SK-N-SH treated with all-trans-retinoic acid at 6 μM for 48 hours (cell line): ENCODE results near the gene TMEM163.

Experiments
- ATAC-seq: fragments of 200-7000 bp; cut with Tn5 transposase; 3 replicates; pipeline ENCODE4 v1.9.1; 2020; ENCODE audit warnings: mild to moderate bottlenecking, moderate library complexity
- ARNTL ChIP-seq: fragments of 450-650 bp; formaldehyde crosslinking; IDR thresholded peaks from 2 replicates; pipeline ENCODE4 v1.5.0; 2020; ENCODE audit warnings: low read depth, mild to moderate bottlenecking, moderate library complexity, borderline replicate concordance
- CREB5 ChIP-seq: fragments of 250-450 bp; sonication (Bioruptor Pico); IDR thresholded peaks from 2 replicates; pipeline ENCODE4 v1.5.1; 2020; ENCODE audit warnings: low read depth, mild to moderate bottlenecking, moderate library complexity
- CSDC2 ChIP-seq: fragments of 250-450 bp; sonication (Bioruptor Pico); IDR thresholded peaks from 2 replicates; pipeline ENCODE4 v1.5.0; 2020; ENCODE audit warnings: mild to moderate bottlenecking, moderate library complexity
- ESRRG ChIP-seq: fragments of 250-450 bp; sonication (Bioruptor Pico); IDR thresholded peaks from 2 replicates; pipeline ENCODE4 v1.6.1; 2021; ENCODE audit warnings: mild to moderate bottlenecking
- GLIS3 ChIP-seq: fragments of 250-450 bp; sonication (Bioruptor Pico); IDR thresholded peaks from 2 replicates; pipeline ENCODE4 v1.5.0; 2020; ENCODE audit warnings: mild to moderate bottlenecking, moderate library complexity
- ISL1 ChIP-seq: fragments of 250-450 bp; sonication (Bioruptor Pico); IDR thresholded peaks from 2 replicates; pipeline ENCODE4 v2.1.2; 2022; ENCODE audit warnings: mild to moderate bottlenecking, moderate library complexity
- OSR1 ChIP-seq: fragments of 250-450 bp; sonication (Bioruptor Pico); IDR thresholded peaks from 2 replicates; pipeline ENCODE4 v1.8.0; 2022; ENCODE audit warnings: moderate library complexity, mild to moderate bottlenecking, inconsistent platforms
- PPARA ChIP-seq: fragments of 250-450 bp; sonication (Bioruptor Pico); IDR thresholded peaks from 2 replicates; pipeline ENCODE4 v1.5.0; 2020; ENCODE audit warnings: mild to moderate bottlenecking, borderline replicate concordance
- RARB ChIP-seq: fragments of 250-450 bp; sonication (Bioruptor Pico); IDR thresholded peaks from 2 replicates; pipeline ENCODE4 v1.8.0; 2021; ENCODE audit warnings: mild to moderate bottlenecking, moderate library complexity
- TCF4 ChIP-seq: fragments of 250-450 bp; sonication (Bioruptor Pico); IDR thresholded peaks from 2 replicates; pipeline ENCODE4 v1.8.0; 2021; ENCODE audit warnings: mild to moderate bottlenecking, moderate library complexity, borderline replicate concordance
- TOX ChIP-seq: fragments of 250-450 bp; sonication (Bioruptor Pico); IDR thresholded peaks from 2 replicates; pipeline ENCODE4 v1.8.0; 2021; ENCODE audit warnings: mild to moderate bottlenecking, moderate library complexity, borderline replicate concordance
- ZC3H10 ChIP-seq: fragments of 250-450 bp; sonication (Bioruptor Pico); IDR thresholded peaks from 2 replicates; pipeline ENCODE4 v1.5.1; 2021; ENCODE audit warnings: mild to moderate bottlenecking, moderate library complexity
- ZFP3 ChIP-seq: fragments of 250-450 bp; sonication (Bioruptor Pico); IDR thresholded peaks from 2 replicates; pipeline ENCODE4 v1.5.0; 2020; ENCODE audit warnings: mild to moderate bottlenecking, moderate library complexity
- ZNF565 ChIP-seq: fragments of 450-650 bp; formaldehyde crosslinking; conservative IDR thresholded peaks from 2 replicates; pipeline ENCODE4 v1.5.0; 2020; ENCODE audit warnings: low read depth, mild to moderate bottlenecking, moderate library complexity
- ZNF8 ChIP-seq: fragments of 450-650 bp; formaldehyde crosslinking; IDR thresholded peaks from 2 replicates; pipeline ENCODE4 v1.5.0; 2020; ENCODE audit warnings: mild to moderate bottlenecking, moderate library complexity
- TF ChIP-seq, protein P1 (sequence below): fragments of 250-450 bp; sonication (Bioruptor Pico); IDR thresholded peaks from 2 replicates; pipeline ENCODE4 v1.8.0; 2021; ENCODE audit warnings: low read depth, mild to moderate bottlenecking, moderate library complexity, borderline replicate concordance
- TF ChIP-seq, protein P2 (sequence below): fragments of 250-450 bp; sonication (Bioruptor Pico); IDR thresholded peaks from 2 replicates; pipeline ENCODE4 v1.5.1; 2021; ENCODE audit warnings: mild to moderate bottlenecking, moderate library complexity
- TF ChIP-seq, protein P3 (sequence below): fragments of 250-450 bp; sonication (Bioruptor Pico); IDR thresholded peaks from 2 replicates; pipeline ENCODE4 v1.8.0; 2020; ENCODE audit warnings: mild to moderate bottlenecking, moderate library complexity, borderline replicate concordance
- TF ChIP-seq, protein P4 (sequence below): fragments of 250-450 bp; sonication (Bioruptor Pico); IDR thresholded peaks from 2 replicates; pipeline ENCODE4 v1.5.0; 2020; ENCODE audit warnings: mild to moderate bottlenecking, moderate library complexity

Gene TMEM163

GRCh38 chr2:134441153-134441863 lies 277.5 kb downstream of the TMEM163 start:
- TF ChIP-seq, protein P1, sequence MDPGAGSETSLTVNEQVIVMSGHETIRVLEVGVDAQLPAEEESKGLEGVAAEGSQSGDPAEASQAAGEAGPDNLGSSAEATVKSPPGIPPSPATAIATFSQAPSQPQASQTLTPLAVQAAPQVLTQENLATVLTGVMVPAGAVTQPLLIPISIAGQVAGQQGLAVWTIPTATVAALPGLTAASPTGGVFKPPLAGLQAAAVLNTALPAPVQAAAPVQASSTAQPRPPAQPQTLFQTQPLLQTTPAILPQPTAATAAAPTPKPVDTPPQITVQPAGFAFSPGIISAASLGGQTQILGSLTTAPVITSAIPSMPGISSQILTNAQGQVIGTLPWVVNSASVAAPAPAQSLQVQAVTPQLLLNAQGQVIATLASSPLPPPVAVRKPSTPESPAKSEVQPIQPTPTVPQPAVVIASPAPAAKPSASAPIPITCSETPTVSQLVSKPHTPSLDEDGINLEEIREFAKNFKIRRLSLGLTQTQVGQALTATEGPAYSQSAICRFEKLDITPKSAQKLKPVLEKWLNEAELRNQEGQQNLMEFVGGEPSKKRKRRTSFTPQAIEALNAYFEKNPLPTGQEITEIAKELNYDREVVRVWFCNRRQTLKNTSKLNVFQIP (CRISPR knock-in tag), result no peak
- TF ChIP-seq, protein P2, sequence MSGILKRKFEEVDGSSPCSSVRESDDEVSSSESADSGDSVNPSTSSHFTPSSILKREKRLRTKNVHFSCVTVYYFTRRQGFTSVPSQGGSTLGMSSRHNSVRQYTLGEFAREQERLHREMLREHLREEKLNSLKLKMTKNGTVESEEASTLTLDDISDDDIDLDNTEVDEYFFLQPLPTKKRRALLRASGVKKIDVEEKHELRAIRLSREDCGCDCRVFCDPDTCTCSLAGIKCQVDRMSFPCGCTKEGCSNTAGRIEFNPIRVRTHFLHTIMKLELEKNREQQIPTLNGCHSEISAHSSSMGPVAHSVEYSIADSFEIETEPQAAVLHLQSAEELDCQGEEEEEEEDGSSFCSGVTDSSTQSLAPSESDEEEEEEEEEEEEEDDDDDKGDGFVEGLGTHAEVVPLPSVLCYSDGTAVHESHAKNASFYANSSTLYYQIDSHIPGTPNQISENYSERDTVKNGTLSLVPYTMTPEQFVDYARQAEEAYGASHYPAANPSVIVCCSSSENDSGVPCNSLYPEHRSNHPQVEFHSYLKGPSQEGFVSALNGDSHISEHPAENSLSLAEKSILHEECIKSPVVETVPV (CRISPR knock-in tag), result no peak
- TF ChIP-seq ARNTL (CRISPR knock-in tag) (no peak), ISL1 (CRISPR knock-in tag) (no peak), CSDC2 (CRISPR knock-in tag) (no peak)

DNA sequence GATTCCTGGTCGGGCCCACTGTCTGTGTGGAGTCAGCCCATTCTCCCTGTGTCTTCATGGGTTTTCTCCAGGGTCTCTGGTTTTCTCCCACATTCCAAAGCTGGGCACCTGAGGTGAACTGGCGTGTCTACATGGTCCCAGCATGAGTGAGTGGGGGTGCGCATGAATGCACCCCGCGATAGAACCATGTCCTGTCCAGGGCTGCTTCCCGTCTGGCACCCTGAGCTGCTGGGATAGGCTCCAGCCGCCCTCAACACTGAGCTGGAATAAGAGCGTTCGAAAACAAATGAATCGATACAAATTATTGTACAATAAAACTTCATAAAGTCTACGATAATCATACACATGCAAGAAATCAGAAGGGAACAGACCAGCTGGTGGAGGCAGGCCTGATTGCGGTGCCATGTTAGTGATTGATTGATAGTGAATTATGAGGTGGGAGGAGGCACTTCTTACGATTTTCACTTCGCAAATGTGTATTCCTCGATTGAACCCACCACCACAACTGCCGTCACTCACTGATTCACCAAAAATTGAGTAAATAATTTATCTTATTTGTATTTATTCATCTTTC lies 278.4 kb downstream of the TMEM163 start:
- ATAC-seq, result no peak
- TF ChIP-seq ZNF8 (no peak), ZFP3 (CRISPR knock-in tag) (no peak), TCF4 (CRISPR knock-in tag) (no peak)
- TF ChIP-seq, protein P1 (CRISPR knock-in tag), result no peak

More at GRCh38 chr2:134441153-134441863, 277.5 kb downstream of the TMEM163 start:
- no peak for ATAC-seq

- ATAC-seq, result no peak
- no peak for TF ChIP-seq PPARA
- no peak for TF ChIP-seq ESRRG
- no peak for TF ChIP-seq CREB5 (CRISPR knock-in tag)
- TF ChIP-seq, protein P3, sequence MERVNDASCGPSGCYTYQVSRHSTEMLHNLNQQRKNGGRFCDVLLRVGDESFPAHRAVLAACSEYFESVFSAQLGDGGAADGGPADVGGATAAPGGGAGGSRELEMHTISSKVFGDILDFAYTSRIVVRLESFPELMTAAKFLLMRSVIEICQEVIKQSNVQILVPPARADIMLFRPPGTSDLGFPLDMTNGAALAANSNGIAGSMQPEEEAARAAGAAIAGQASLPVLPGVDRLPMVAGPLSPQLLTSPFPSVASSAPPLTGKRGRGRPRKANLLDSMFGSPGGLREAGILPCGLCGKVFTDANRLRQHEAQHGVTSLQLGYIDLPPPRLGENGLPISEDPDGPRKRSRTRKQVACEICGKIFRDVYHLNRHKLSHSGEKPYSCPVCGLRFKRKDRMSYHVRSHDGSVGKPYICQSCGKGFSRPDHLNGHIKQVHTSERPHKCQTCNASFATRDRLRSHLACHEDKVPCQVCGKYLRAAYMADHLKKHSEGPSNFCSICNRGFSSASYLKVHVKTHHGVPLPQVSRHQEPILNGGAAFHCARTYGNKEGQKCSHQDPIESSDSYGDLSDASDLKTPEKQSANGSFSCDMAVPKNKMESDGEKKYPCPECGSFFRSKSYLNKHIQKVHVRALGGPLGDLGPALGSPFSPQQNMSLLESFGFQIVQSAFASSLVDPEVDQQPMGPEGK (CRISPR knock-in tag), result no peak
- TF ChIP-seq TOX (CRISPR knock-in tag), result no peak
- TF ChIP-seq ARNTL (CRISPR knock-in tag), result no peak
Observed at GRCh38 chr2:134438371-134438770, 280.4 kb downstream of the TMEM163 start.

DNA sequence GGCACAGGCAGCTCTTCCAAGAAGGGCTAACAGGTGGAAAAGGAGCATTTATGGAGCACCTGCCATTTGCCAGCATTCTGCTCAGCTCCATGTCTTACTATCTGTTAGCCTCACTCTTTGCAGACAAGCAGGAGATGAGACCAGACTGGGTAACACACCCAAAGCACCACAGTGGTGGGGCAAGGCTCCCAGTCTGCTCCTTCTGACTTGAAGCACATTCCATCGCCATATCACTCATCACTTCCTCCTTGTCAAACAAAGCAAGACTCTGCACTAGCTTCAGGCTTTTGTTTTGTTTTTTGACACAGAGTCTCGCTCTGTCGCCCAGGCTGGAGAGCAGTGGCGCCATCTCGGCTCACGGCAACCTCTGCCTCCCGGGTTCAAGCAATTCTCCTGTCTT lies 282.1 kb downstream of the TMEM163 start:
- no peak for ATAC-seq
- TF ChIP-seq TOX (CRISPR knock-in tag) (no peak), RARB (CRISPR knock-in tag) (no peak), ZFP3 (CRISPR knock-in tag) (no peak), GLIS3 (CRISPR knock-in tag) (no peak), ZC3H10 (CRISPR knock-in tag) (no peak), ISL1 (CRISPR knock-in tag) (no peak), OSR1 (CRISPR knock-in tag) (no peak), ARNTL (CRISPR knock-in tag) (no peak), ESRRG (no peak), CREB5 (CRISPR knock-in tag) (no peak), ZNF565 (CRISPR knock-in tag) (no peak), CSDC2 (CRISPR knock-in tag) (no peak)
- TF ChIP-seq, protein P2 (CRISPR knock-in tag), result no peak
- TF ChIP-seq, protein P4, sequence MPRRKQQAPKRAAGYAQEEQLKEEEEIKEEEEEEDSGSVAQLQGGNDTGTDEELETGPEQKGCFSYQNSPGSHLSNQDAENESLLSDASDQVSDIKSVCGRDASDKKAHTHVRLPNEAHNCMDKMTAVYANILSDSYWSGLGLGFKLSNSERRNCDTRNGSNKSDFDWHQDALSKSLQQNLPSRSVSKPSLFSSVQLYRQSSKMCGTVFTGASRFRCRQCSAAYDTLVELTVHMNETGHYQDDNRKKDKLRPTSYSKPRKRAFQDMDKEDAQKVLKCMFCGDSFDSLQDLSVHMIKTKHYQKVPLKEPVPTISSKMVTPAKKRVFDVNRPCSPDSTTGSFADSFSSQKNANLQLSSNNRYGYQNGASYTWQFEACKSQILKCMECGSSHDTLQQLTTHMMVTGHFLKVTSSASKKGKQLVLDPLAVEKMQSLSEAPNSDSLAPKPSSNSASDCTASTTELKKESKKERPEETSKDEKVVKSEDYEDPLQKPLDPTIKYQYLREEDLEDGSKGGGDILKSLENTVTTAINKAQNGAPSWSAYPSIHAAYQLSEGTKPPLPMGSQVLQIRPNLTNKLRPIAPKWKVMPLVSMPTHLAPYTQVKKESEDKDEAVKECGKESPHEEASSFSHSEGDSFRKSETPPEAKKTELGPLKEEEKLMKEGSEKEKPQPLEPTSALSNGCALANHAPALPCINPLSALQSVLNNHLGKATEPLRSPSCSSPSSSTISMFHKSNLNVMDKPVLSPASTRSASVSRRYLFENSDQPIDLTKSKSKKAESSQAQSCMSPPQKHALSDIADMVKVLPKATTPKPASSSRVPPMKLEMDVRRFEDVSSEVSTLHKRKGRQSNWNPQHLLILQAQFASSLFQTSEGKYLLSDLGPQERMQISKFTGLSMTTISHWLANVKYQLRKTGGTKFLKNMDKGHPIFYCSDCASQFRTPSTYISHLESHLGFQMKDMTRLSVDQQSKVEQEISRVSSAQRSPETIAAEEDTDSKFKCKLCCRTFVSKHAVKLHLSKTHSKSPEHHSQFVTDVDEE, result no peak
